IgD-negative memory B cell (primary cell): Measurements from ENCODE around the gene ADGRF5. TPM values are rescaled to one million over a fixed set of nuclear protein-coding genes. Genes with fewer than 3 reads are reported as not detected.
"Not testable (repeated sequence)": the region's sequence is repeated elsewhere in the genome, so short reads cannot be mapped to it uniquely, and the experiment has no call there.

Source experiments
- H3K27ac Mint-ChIP-seq, 3 donors: one replicate each; pipeline ENCODE4 v1.8.0; 2020 to 2022; ENCODE audit warnings: mild to moderate bottlenecking in 3 of 3, mixed read lengths in 3 of 3, moderate library complexity in 1 of 3
- H3K27me3 Mint-ChIP-seq: one replicate; pipeline ENCODE4 v1.8.0; 2021; ENCODE audit warnings: mixed read lengths
- H3K36me3 Mint-ChIP-seq: one replicate; pipeline ENCODE4 v1.8.0; 2020; ENCODE audit warnings: mild to moderate bottlenecking, mixed read lengths
- H3K4me1 Mint-ChIP-seq, 3 donors: one replicate each; pipeline ENCODE4 v1.8.0; 2020 to 2022; ENCODE audit warnings: mixed read lengths in 3 of 3, mild to moderate bottlenecking in 1 of 3
- H3K4me3 Mint-ChIP-seq, 4 donors: one replicate each; pipeline ENCODE4 v1.8.0; 2020 to 2022; ENCODE audit warnings: mild to moderate bottlenecking in 4 of 4, mixed read lengths in 4 of 4, moderate library complexity in 3 of 4
- H3K9me3 Mint-ChIP-seq, 3 donors: one replicate each; pipeline ENCODE4 v1.8.0; 2020 to 2021; ENCODE audit warnings: mixed read lengths in 3 of 3, mild to moderate bottlenecking in 1 of 3
- polyA plus RNA-seq: library from polyadenylated mRNA; unstranded; fragments of 300-500 nt; fragmentation: Illumina TruSeq; gene quantifications from one replicate; pipeline ENCODE4 v1.2.3, GENCODE V29; 2021

The ADGRF5 gene
- polyA plus RNA-seq, 1 donor from 2014 or later: not detected

GRCh38 chr6:46891252-46891795, 30.4 kb downstream of the ADGRF5 start:
- no peaks in the 10 kb centered on the region for H3K9me3 Mint-ChIP-seq
- H3K36me3 Mint-ChIP-seq: no peaks in the 10 kb centered on the region
- H3K27ac Mint-ChIP-seq: no peak overlapping the region
- no peak overlapping the region for H3K4me3 Mint-ChIP-seq
- H3K27me3 Mint-ChIP-seq: peaks cover 5% of the 10 kb centered on the region
- no peaks in the 10 kb centered on the region for H3K4me1 Mint-ChIP-seq

GRCh38 chr6:46888578-46888977, 33.2 kb downstream of the ADGRF5 start:
- no peaks in the 10 kb centered on the region for H3K9me3 Mint-ChIP-seq
- H3K4me3 Mint-ChIP-seq: no peak overlapping the region
- no peaks in the 10 kb centered on the region for H3K27me3 Mint-ChIP-seq
- no peaks in the 10 kb centered on the region for H3K4me1 Mint-ChIP-seq
- peaks cover 1% of the 10 kb centered on the region for H3K36me3 Mint-ChIP-seq
- no peak overlapping the region for H3K27ac Mint-ChIP-seq

GRCh38 chr6:46888031-46888430, 33.7 kb downstream of the ADGRF5 start:
- H3K9me3 Mint-ChIP-seq: no peaks in the 10 kb centered on the region
- H3K27me3 Mint-ChIP-seq: no peaks in the 10 kb centered on the region
- no peak overlapping the region for H3K27ac Mint-ChIP-seq
- H3K4me1 Mint-ChIP-seq: no peaks in the 10 kb centered on the region
- no peak overlapping the region for H3K4me3 Mint-ChIP-seq
- H3K36me3 Mint-ChIP-seq: peaks cover 1% of the 10 kb centered on the region

GRCh38 chr6:46882645-46883044, 39.1 kb downstream of the ADGRF5 start:
- no peak overlapping the region for H3K27ac Mint-ChIP-seq
- no peak overlapping the region for H3K4me3 Mint-ChIP-seq
- H3K36me3 Mint-ChIP-seq: peaks cover 1% of the 10 kb centered on the region
- no peaks in the 10 kb centered on the region for H3K9me3 Mint-ChIP-seq
- peaks cover 2% of the 10 kb centered on the region for H3K27me3 Mint-ChIP-seq
- H3K4me1 Mint-ChIP-seq: no peaks in the 10 kb centered on the region

GRCh38 chr6:46879003-46879402, 42.7 kb downstream of the ADGRF5 start:
- H3K4me1 Mint-ChIP-seq: no peaks in the 10 kb centered on the region
- no peak overlapping the region for H3K4me3 Mint-ChIP-seq
- no peaks in the 10 kb centered on the region for H3K36me3 Mint-ChIP-seq
- H3K27me3 Mint-ChIP-seq: peaks cover 3% of the 10 kb centered on the region
- H3K27ac Mint-ChIP-seq: no peak overlapping the region
- no peaks in the 10 kb centered on the region for H3K9me3 Mint-ChIP-seq

- Mint-ChIP-seq H3K4me3 (no peak overlapping the region), H3K36me3 (no peaks in the 10 kb centered on the region), H3K4me1 (no peaks in the 10 kb centered on the region), H3K9me3 (no peaks in the 10 kb centered on the region), H3K27ac (no peak overlapping the region), H3K27me3 (peaks cover 3% of the 10 kb centered on the region)
Observed at GRCh38 chr6:46876126-46876525, 45.6 kb downstream of the ADGRF5 start.

- H3K27me3 Mint-ChIP-seq: peaks cover 7% of the 10 kb centered on the region
- H3K27ac Mint-ChIP-seq: peak overlapping the region in 1 of 3 donors; percentile 71
- H3K4me1 Mint-ChIP-seq: no peaks in the 10 kb centered on the region
- H3K4me3 Mint-ChIP-seq: no peak overlapping the region
- H3K9me3 Mint-ChIP-seq: no peaks in the 10 kb centered on the region
- H3K36me3 Mint-ChIP-seq: no peaks in the 10 kb centered on the region
Observed at GRCh38 chr6:46867411-46867810, 54.3 kb downstream of the ADGRF5 start.

- Mint-ChIP-seq H3K36me3 (no peaks in the 10 kb centered on the region), H3K9me3 (no peaks in the 10 kb centered on the region)
Observed at GRCh38 chr6:46865221-46865620, 56.5 kb downstream of the ADGRF5 start.

GRCh38 chr6:46863791-46864190, 57.9 kb downstream of the ADGRF5 start:
- H3K27me3 Mint-ChIP-seq: peaks cover 7% of the 10 kb centered on the region
- H3K4me1 Mint-ChIP-seq: no peaks in the 10 kb centered on the region
- no peak overlapping the region for H3K4me3 Mint-ChIP-seq
- H3K9me3 Mint-ChIP-seq: no peaks in the 10 kb centered on the region
- H3K27ac Mint-ChIP-seq: no peak overlapping the region
- no peaks in the 10 kb centered on the region for H3K36me3 Mint-ChIP-seq

More at GRCh38 chr6:46865221-46865620, 56.5 kb downstream of the ADGRF5 start:
- H3K27me3 Mint-ChIP-seq: peaks cover 7% of the 10 kb centered on the region
- H3K27ac Mint-ChIP-seq: no peak overlapping the region
- H3K4me1 Mint-ChIP-seq: no peaks in the 10 kb centered on the region
- no peak overlapping the region for H3K4me3 Mint-ChIP-seq

- H3K4me1 Mint-ChIP-seq: no peaks in the 10 kb centered on the region
- H3K27me3 Mint-ChIP-seq: peaks cover 7% of the 10 kb centered on the region
- no peak overlapping the region for H3K27ac Mint-ChIP-seq
- no peaks in the 10 kb centered on the region for H3K9me3 Mint-ChIP-seq
- H3K36me3 Mint-ChIP-seq: no peaks in the 10 kb centered on the region
- no peak overlapping the region for H3K4me3 Mint-ChIP-seq
Observed at GRCh38 chr6:46862381-46862780, 59.4 kb downstream of the ADGRF5 start.

GRCh38 chr6:46855966-46856365, 65.8 kb downstream of the ADGRF5 start:
- not testable (repeated sequence) for H3K27me3 Mint-ChIP-seq, H3K36me3 Mint-ChIP-seq, H3K9me3 Mint-ChIP-seq, H3K27ac Mint-ChIP-seq, H3K4me3 Mint-ChIP-seq, H3K4me1 Mint-ChIP-seq

- Mint-ChIP-seq H3K4me3 (peak overlapping the region in 1 of 4 donors; percentile 59), H3K27me3 (peaks cover 12% of the 10 kb centered on the region)
- not testable (repeated sequence) for H3K4me1 Mint-ChIP-seq, H3K9me3 Mint-ChIP-seq, H3K36me3 Mint-ChIP-seq, H3K27ac Mint-ChIP-seq
Observed at GRCh38 chr6:46851576-46851975, 70.2 kb downstream of the ADGRF5 start.

- peaks cover 12% of the 10 kb centered on the region for H3K27me3 Mint-ChIP-seq
- H3K36me3 Mint-ChIP-seq: no peaks in the 10 kb centered on the region
- H3K27ac Mint-ChIP-seq: no peak overlapping the region
- H3K9me3 Mint-ChIP-seq: no peaks in the 10 kb centered on the region
- peaks cover 0 to 4% (median 4%) of the 10 kb centered on the region in 3 donors for H3K4me1 Mint-ChIP-seq
- no peak overlapping the region for H3K4me3 Mint-ChIP-seq
Observed at GRCh38 chr6:46850792-46851191, 70.9 kb downstream of the ADGRF5 start.

GRCh38 chr6:46849361-46849690, 72.4 kb downstream of the ADGRF5 start:
- H3K4me1 Mint-ChIP-seq: peaks cover 0 to 4% (median 4%) of the 10 kb centered on the region in 3 donors
- no peak overlapping the region for H3K4me3 Mint-ChIP-seq
- H3K27me3 Mint-ChIP-seq: peaks cover 12% of the 10 kb centered on the region
- no peak overlapping the region for H3K27ac Mint-ChIP-seq
- no peaks in the 10 kb centered on the region for H3K9me3 Mint-ChIP-seq
- H3K36me3 Mint-ChIP-seq: no peaks in the 10 kb centered on the region

GRCh38 chr6:46848684-46849360, 72.9 kb downstream of the ADGRF5 start:
- no peaks in the 10 kb centered on the region for H3K9me3 Mint-ChIP-seq
- no peak overlapping the region for H3K27ac Mint-ChIP-seq
- H3K27me3 Mint-ChIP-seq: peaks cover 12% of the 10 kb centered on the region
- H3K4me3 Mint-ChIP-seq: peak overlapping the region in 2 of 4 donors; percentile 81 to 82
- no peaks in the 10 kb centered on the region for H3K36me3 Mint-ChIP-seq
- H3K4me1 Mint-ChIP-seq: peaks cover 0 to 4% (median 4%) of the 10 kb centered on the region in 3 donors

GRCh38 chr6:46845126-46845525, 76.6 kb downstream of the ADGRF5 start:
- H3K4me1 Mint-ChIP-seq: peaks cover 0 to 4% (median 4%) of the 10 kb centered on the region in 3 donors
- no peaks in the 10 kb centered on the region for H3K36me3 Mint-ChIP-seq
- peaks cover 2 to 18% (median 7%) of the 10 kb centered on the region in 3 donors for H3K9me3 Mint-ChIP-seq
- H3K27me3 Mint-ChIP-seq: peaks cover 11% of the 10 kb centered on the region
- no peak overlapping the region for H3K4me3 Mint-ChIP-seq
- H3K27ac Mint-ChIP-seq: no peak overlapping the region
